Astrocyte of the cerebellum (primary cell): ENCODE measurements around the gene C1QTNF6.
"Not testable (repeated sequence)": the region's sequence is repeated elsewhere in the genome, so short reads cannot be mapped to it uniquely, and the experiment has no call there.

Experiments
- DNase-seq: peaks from one replicate; pipeline ENCODE4 v3.0.0-alpha.2; 2011; ENCODE audit warnings: low read depth
- H3K4me3 ChIP-seq: 2 replicates; pipeline ENCODE4 v1.5.1; 2011; ENCODE audit warnings: mild to moderate bottlenecking, low read depth, low read length, moderate library complexity
- CTCF ChIP-seq: IDR thresholded peaks from 2 replicates; pipeline ENCODE4 v1.5.1; 2012; ENCODE audit warnings: low read length, low read depth, moderate library complexity, mild to moderate bottlenecking; ENCODE audit errors: missing control alignments
- in situ Hi-C: cut with HindIII; loops from 2 replicates; pipeline ENCODE4 v1.10.0; 2017; ENCODE audit warnings: low sequenced_read_pairs

C1QTNF6 gene

GRCh38 chr22:37171662-37172061 lies 16.4 kb downstream of the C1QTNF6 start:
- in situ Hi-C loops = no loop called here
- DNase-seq = no peak
- no peak for TF ChIP-seq CTCF
- no peak overlapping the region for H3K4me3 ChIP-seq

GRCh38 chr22:37170689-37171405 lies 17.2 kb downstream of the C1QTNF6 start:
- in situ Hi-C loops, DNase-seq, H3K4me3 ChIP-seq: not testable (repeated sequence)

GRCh38 chr22:37169947-37170688 lies 17.9 kb downstream of the C1QTNF6 start:
- DNase-seq = no peak
- no peak for TF ChIP-seq CTCF
- H3K4me3 ChIP-seq = no peak overlapping the region
- in situ Hi-C loops = no loop called here

- in situ Hi-C loops = no loop called here
- TF ChIP-seq CTCF = no peak
- no peak for DNase-seq
Measured at GRCh38 chr22:37169406-37169805, 18.6 kb downstream of the C1QTNF6 start.

GRCh38 chr22:37167981-37168647 lies 19.9 kb downstream of the C1QTNF6 start:
- no peak overlapping the region for H3K4me3 ChIP-seq
- no peak for DNase-seq
- in situ Hi-C loops = no loop called here
- no peak for TF ChIP-seq CTCF

More at GRCh38 chr22:37169406-37169805, 18.6 kb downstream of the C1QTNF6 start:
- no peak overlapping the region for H3K4me3 ChIP-seq

- DNase-seq = no peak
- no peak overlapping the region for H3K4me3 ChIP-seq
- in situ Hi-C loops = no loop called here
- TF ChIP-seq CTCF = no peak
Measured at GRCh38 chr22:37167176-37167980, 20.7 kb downstream of the C1QTNF6 start.
